Measurements from ENCODE around the gene LRRIQ1.

DNA sequence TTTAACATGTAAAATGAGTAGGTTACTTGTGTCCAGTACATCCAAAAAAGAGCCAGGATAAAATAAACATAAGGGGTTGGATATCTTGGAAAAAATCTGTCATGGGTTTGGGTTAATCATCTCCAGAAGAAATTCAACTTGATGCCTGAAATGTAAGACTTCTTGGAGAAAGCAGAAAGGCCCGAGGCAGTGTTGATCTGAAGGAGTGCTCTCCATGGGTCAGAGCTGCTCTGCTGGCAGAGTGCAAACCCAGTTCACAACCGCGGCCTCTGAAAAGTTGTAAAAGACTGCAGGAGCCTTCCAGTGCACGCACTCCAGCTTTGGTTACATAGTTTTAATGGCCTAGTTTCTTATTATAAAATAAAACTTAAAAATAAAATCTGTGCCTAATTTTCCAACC lies 146.5 kb downstream of the LRRIQ1 start:
- TF ChIP-seq, protein P1, sequence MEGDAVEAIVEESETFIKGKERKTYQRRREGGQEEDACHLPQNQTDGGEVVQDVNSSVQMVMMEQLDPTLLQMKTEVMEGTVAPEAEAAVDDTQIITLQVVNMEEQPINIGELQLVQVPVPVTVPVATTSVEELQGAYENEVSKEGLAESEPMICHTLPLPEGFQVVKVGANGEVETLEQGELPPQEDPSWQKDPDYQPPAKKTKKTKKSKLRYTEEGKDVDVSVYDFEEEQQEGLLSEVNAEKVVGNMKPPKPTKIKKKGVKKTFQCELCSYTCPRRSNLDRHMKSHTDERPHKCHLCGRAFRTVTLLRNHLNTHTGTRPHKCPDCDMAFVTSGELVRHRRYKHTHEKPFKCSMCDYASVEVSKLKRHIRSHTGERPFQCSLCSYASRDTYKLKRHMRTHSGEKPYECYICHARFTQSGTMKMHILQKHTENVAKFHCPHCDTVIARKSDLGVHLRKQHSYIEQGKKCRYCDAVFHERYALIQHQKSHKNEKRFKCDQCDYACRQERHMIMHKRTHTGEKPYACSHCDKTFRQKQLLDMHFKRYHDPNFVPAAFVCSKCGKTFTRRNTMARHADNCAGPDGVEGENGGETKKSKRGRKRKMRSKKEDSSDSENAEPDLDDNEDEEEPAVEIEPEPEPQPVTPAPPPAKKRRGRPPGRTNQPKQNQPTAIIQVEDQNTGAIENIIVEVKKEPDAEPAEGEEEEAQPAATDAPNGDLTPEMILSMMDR (IDR thresholded peaks at IDR 0.05; ENCODE audit: low read length): no peak
- no peak for TF ChIP-seq EZH2 (optimal IDR thresholded peaks at IDR 0.05; ENCODE audit: low read depth, low read length)
